LNCaP clone FGC (cell line): ENCODE data around the gene TRIM24.

Experiments
- DNase-seq: peaks from one replicate; pipeline ENCODE4 v3.0.0-alpha.2; 2011; ENCODE audit warnings: low read depth
- H3K4me3 ChIP-seq: 2 replicates; pipeline ENCODE4 v1.5.1; 2011; ENCODE audit warnings: mild to moderate bottlenecking, low read depth, low read length, control low read depth
- CTCF ChIP-seq: IDR thresholded peaks from 2 replicates; pipeline ENCODE4 v1.5.1; 2012; ENCODE audit warnings: mild to moderate bottlenecking; ENCODE audit not compliant: control insufficient read depth, insufficient read depth; ENCODE audit errors: extremely low read depth

Gene TRIM24

GRCh38 chr7:138590154-138590553, 130.1 kb downstream of the TRIM24 start:
- no peak for TF ChIP-seq CTCF
- no peak for DNase-seq
- H3K4me3 ChIP-seq = no peak overlapping the region

- TF ChIP-seq CTCF = no peak
- no peak for DNase-seq
- H3K4me3 ChIP-seq = no peak overlapping the region
Observed at GRCh38 chr7:138595454-138595853, 135.4 kb downstream of the TRIM24 start.

GRCh38 chr7:138602451-138602850, 142.4 kb downstream of the TRIM24 start:
- H3K4me3 ChIP-seq = no peak overlapping the region
- DNase-seq = no peak
- TF ChIP-seq CTCF = no peak

GRCh38 chr7:138603549-138604318, 143.7 kb downstream of the TRIM24 start:
- no peak overlapping the region for H3K4me3 ChIP-seq
- TF ChIP-seq CTCF = no peak
- DNase-seq = no peak

- H3K4me3 ChIP-seq = no peak overlapping the region
- no peak for DNase-seq
- no peak for TF ChIP-seq CTCF
Observed at GRCh38 chr7:138606236-138606635, 146.2 kb downstream of the TRIM24 start.

GRCh38 chr7:138607216-138608126, 147.4 kb downstream of the TRIM24 start:
- no peak overlapping the region for H3K4me3 ChIP-seq
- no peak for DNase-seq
- no peak for TF ChIP-seq CTCF
